Stimulated activated CD4-positive, alpha-beta T cell treated with anti-CD3 and anti-CD28 coated beads, Interleukin-12 subunit alpha, Interleukin-12 subunit beta, amount 100 ng/mL, for 48 hours (primary cell): ENCODE data around the gene LFNG.
"Not testable (repeated sequence)": the region's sequence is repeated elsewhere in the genome, so short reads cannot be mapped to it uniquely, and the experiment has no call there.

Experiments
- DNase-seq, 3 donors: peaks; one replicate each; pipeline ENCODE4 v3.0.0-alpha.2; 2020; ENCODE audit warnings: low read depth in 2 of 3, low spot score in 1 of 3

The LFNG gene

GRCh38 chr7:2542916-2543871, 23.6 kb downstream of the LFNG start:
- DNase-seq, result no peak

- DNase-seq, result no peak
Observed at GRCh38 chr7:2544541-2545188, 25.1 kb downstream of the LFNG start.

GRCh38 chr7:2545746-2546425, 26.3 kb downstream of the LFNG start:
- DNase-seq, result no peak

GRCh38 chr7:2546776-2547586, 27.4 kb downstream of the LFNG start:
- no peak for DNase-seq

GRCh38 chr7:2551418-2551817, 31.8 kb downstream of the LFNG start:
- DNase-seq, result no peak

- DNase-seq, result no peak
Observed at GRCh38 chr7:2553108-2553507, 33.5 kb downstream of the LFNG start.

- no peak for DNase-seq
Observed at GRCh38 chr7:2553831-2554581, 34.4 kb downstream of the LFNG start.

- no peak for DNase-seq
Observed at GRCh38 chr7:2554661-2555111, 35.1 kb downstream of the LFNG start.

GRCh38 chr7:2555121-2556052, 35.8 kb downstream of the LFNG start, which contains the start of gene BRAT1:
BRAT1 (minus strand) TSS chr7:2555524; CDS start chr7:2554431, 1,093 bp downstream.
- peak; percentile 92 to 97 (median 95) for DNase-seq

- peak; percentile 80 to 88 (median 83) for DNase-seq
Observed at GRCh38 chr7:2558629-2559282, 39.2 kb downstream of the LFNG start, which contains the start of gene IQCE. IQCE (plus strand) TSS chr7:2558979; CDS start chr7:2559182, 203 bp downstream.

- no peak for DNase-seq
Observed at GRCh38 chr7:2559283-2559950, 39.8 kb downstream of the LFNG start.

- DNase-seq, result not testable (repeated sequence)
Observed at GRCh38 chr7:2563955-2564354, 44.4 kb downstream of the LFNG start.

- no peak for DNase-seq
Observed at GRCh38 chr7:2564970-2565540, 45.5 kb downstream of the LFNG start.

GRCh38 chr7:2566348-2566889, 46.8 kb downstream of the LFNG start:
- DNase-seq, result no peak

- DNase-seq, result no peak
Observed at GRCh38 chr7:2566890-2567678, 47.5 kb downstream of the LFNG start.

- no peak for DNase-seq
Observed at GRCh38 chr7:2567679-2568278, 48.2 kb downstream of the LFNG start.
